SK-N-SH treated with all-trans-retinoic acid at 6 μM for 48 hours (cell line): ENCODE results near the gene DNM1.

Experiments
- RARB ChIP-seq: fragments of 250-450 bp; sonication (Bioruptor Pico); IDR thresholded peaks from 2 replicates; pipeline ENCODE4 v1.8.0; 2021; ENCODE audit warnings: mild to moderate bottlenecking, moderate library complexity
- ZFP30 ChIP-seq: fragments of 450-650 bp; formaldehyde crosslinking; IDR thresholded peaks from 2 replicates; pipeline ENCODE4 v1.5.0; 2022; ENCODE audit warnings: mild to moderate bottlenecking, moderate library complexity

GRCh38 chr9:128208386-128208785 lies 5.2 kb downstream of the DNM1 start:
- TF ChIP-seq ZFP30 (CRISPR knock-in tag) (no peak), RARB (CRISPR knock-in tag) (no peak)
